Activated T-helper 17 cell treated with anti-CD3 and anti-CD28 coated beads, Interleukin-2, amount 50 U/mL, for 72 hours (primary cell): ENCODE measurements around the gene ZMYND8. TPM values are rescaled to one million over a fixed set of nuclear protein-coding genes. Genes with fewer than 3 reads are reported as not detected.

ENCODE experiments used
- ATAC-seq: fragments of 150-1000 bp; cut with Tn5 transposase; replicated peaks from 2 replicates; pipeline ENCODE4 v1.10.0; 2021; ENCODE audit warnings: mild to moderate bottlenecking, moderate library complexity
- H3K27ac Mint-ChIP-seq: one replicate; pipeline ENCODE4 v1.8.0; 2022; ENCODE audit warnings: mixed read lengths
- H3K27me3 Mint-ChIP-seq: one replicate; pipeline ENCODE4 v1.8.0; 2022; ENCODE audit warnings: mixed read lengths
- H3K36me3 Mint-ChIP-seq: one replicate; pipeline ENCODE4 v1.8.0; 2022; ENCODE audit warnings: low read depth, mild to moderate bottlenecking, mixed read lengths
- H3K4me1 Mint-ChIP-seq: one replicate; pipeline ENCODE4 v1.8.0; 2022; ENCODE audit warnings: mixed read lengths
- H3K4me3 Mint-ChIP-seq: one replicate; pipeline ENCODE4 v1.8.0; 2022; ENCODE audit warnings: mild to moderate bottlenecking, mixed read lengths
- H3K9me3 Mint-ChIP-seq: one replicate; pipeline ENCODE4 v1.8.0; 2022; ENCODE audit warnings: mixed read lengths
- total RNA-seq, 2 donors: library from RNA; stranded (reverse); gene quantifications; one replicate each; pipeline ENCODE4 v1.2.3, GENCODE V29; 2022

Gene ZMYND8
- total RNA-seq, 2 donors from 2014 or later, result 35.3 to 39.4 TPM

DNA sequence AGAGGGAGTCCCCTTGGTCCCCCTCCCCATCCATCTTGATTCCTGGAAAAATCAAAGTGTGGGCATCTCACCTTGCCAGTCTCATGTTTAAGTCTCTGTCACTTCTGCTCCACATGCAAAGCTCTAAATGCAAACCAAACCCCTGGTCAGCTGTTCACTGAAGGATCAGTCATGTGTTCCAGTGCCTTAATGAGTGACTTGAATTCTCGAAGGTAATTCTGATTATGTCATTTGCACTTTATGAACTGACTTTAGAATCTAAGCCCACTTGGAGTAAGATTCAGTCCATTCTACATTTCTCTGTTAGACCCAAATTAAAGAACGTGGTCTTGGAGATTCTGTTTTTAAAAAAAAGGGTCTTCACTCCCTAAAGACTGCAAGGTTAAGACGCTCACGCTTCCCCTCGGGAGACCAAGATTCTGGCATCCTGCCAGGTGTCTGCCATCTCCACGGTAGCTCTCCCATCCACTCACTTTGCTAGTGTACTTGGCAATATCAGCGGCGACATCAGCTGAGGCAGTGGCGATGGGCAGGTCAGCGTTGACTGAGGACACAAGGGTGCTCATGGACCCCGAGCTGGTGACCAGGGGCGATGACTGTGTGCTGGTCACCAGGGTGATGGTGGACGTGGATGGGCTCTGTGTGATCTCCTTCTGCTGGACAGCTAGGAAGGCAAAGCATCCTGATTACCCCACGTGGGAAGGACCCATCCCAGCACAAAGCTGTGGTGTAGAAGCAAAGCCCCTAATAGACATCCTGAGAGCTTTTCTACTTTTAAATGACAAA, 120.5 kb downstream of the ZMYND8 start:
- H3K27me3 Mint-ChIP-seq, result no peaks in the 10 kb centered on the region
- no peak for ATAC-seq
- H3K27ac Mint-ChIP-seq, result peak overlapping the region; percentile 68
- no peaks in the 10 kb centered on the region for H3K4me1 Mint-ChIP-seq
- peaks cover 85% of the 10 kb centered on the region for H3K36me3 Mint-ChIP-seq
- H3K9me3 Mint-ChIP-seq, result no peaks in the 10 kb centered on the region
- H3K4me3 Mint-ChIP-seq, result no peak overlapping the region

DNA sequence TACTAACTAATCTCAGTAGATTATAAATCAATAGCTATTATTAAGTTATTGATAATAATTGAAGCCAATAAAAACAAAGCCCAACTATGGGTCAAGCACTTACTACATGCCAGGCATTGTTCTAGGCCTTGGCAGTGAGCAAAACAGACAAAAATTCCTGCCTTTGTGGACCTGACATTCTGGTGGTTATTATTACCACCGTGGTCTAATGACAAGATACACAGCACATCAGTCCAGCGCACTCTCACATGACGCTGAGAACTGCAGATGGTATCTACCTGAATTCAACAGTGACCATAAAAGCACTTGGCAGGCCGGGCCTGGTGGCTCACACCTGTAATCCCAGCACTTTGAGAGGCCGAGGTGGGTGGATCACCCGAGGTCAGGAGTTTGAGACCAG, 121.4 kb downstream of the ZMYND8 start:
- H3K9me3 Mint-ChIP-seq, result no peaks in the 10 kb centered on the region
- no peak overlapping the region for H3K4me3 Mint-ChIP-seq
- ATAC-seq, result no peak
- no peak overlapping the region for H3K27ac Mint-ChIP-seq
- H3K36me3 Mint-ChIP-seq, result peaks cover 93% of the 10 kb centered on the region
- H3K27me3 Mint-ChIP-seq, result no peaks in the 10 kb centered on the region
- no peaks in the 10 kb centered on the region for H3K4me1 Mint-ChIP-seq

- ATAC-seq, result no peak
- Mint-ChIP-seq H3K27me3 (no peaks in the 10 kb centered on the region), H3K4me1 (no peaks in the 10 kb centered on the region), H3K27ac (no peak overlapping the region), H3K4me3 (no peak overlapping the region), H3K9me3 (no peaks in the 10 kb centered on the region), H3K36me3 (peaks cover 93% of the 10 kb centered on the region)
These were observed 122.9 kb downstream of the ZMYND8 start for GRCh38 chr20:47233333-47234188.

DNA sequence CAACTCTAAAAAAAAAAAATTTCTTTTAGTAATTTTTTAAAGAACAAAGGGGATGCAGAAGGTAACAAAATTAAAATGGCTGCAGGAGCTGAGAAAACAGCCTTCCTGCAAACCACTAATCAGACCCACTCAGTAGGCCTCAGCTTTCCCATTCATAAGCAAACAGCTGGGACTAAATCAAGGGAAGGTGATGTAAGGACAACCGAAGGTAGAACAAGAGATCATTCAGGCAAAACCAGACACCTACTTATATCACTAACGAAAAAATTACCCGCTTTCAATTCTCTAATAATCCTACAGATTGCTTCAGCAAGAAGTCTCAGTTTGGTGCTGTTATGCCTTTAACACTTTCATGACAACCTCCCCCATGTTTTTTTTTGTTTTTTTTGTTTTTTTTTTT, 124.0 kb downstream of the ZMYND8 start:
- no peak overlapping the region for H3K4me3 Mint-ChIP-seq
- H3K27me3 Mint-ChIP-seq, result no peaks in the 10 kb centered on the region
- H3K27ac Mint-ChIP-seq, result no peak overlapping the region
- no peak for ATAC-seq
- H3K36me3 Mint-ChIP-seq, result peaks cover 93% of the 10 kb centered on the region
- H3K9me3 Mint-ChIP-seq, result no peaks in the 10 kb centered on the region
- H3K4me1 Mint-ChIP-seq, result no peaks in the 10 kb centered on the region

DNA sequence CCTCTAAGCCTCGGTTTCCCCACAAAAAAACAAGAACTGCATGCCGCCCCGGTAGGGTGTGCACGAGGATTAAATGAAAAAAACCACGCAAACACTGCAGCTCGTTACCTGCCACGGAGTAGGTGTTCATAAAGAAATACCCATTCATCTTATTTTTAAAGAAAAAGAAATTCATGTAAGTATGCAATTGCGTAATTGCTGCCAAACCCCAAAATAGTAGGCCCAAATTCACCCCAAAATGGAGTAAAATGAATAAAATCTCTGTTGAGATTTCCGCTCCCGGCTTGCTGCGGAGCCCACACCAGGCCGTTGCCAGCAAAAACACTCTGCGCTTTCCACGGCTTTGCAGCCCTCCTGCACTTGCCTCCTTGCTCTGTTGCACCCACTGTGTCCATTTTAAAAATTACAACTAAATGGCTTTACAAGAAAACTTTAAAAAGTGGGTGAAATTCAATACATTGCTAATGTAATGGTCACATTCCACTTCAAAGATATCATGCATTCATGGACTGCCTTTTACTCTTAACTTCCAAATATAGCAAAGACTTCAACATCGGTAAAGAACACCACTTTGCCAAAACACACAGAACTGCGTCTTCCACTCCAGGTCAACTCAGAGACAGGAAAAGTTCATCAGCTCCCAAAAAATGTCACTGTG, 125.0 kb downstream of the ZMYND8 start:
- Mint-ChIP-seq H3K9me3 (no peaks in the 10 kb centered on the region), H3K4me3 (no peak overlapping the region), H3K27ac (peak overlapping the region; percentile 1), H3K27me3 (no peaks in the 10 kb centered on the region), H3K36me3 (peaks cover 93% of the 10 kb centered on the region), H3K4me1 (no peaks in the 10 kb centered on the region)
- no peak for ATAC-seq

DNA sequence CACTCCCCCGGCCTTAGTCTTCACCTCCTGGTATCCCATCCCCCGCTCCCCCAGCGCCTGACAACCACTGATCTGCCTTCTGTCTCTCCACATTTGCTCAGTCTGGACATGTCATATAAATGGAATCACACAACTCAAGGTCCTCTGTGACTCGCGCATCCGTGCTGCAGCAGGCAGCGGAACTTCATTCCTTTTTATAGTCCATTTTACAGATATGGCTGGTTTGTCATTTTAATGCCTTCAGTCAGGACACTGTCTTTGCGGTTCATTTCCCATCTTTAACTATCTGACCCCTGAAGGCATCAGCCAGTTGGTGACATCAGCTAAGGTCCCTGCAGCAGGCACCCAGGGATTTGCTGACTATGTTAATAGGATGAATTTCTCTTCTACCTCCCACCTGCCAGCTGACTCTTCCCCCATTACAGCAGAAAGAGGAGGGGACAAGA, 125.7 kb downstream of the ZMYND8 start:
- Mint-ChIP-seq H3K4me1 (no peaks in the 10 kb centered on the region), H3K4me3 (no peak overlapping the region), H3K27ac (peak overlapping the region; percentile 29), H3K27me3 (no peaks in the 10 kb centered on the region), H3K9me3 (no peaks in the 10 kb centered on the region), H3K36me3 (peaks cover 93% of the 10 kb centered on the region)
- ATAC-seq, result no peak

DNA sequence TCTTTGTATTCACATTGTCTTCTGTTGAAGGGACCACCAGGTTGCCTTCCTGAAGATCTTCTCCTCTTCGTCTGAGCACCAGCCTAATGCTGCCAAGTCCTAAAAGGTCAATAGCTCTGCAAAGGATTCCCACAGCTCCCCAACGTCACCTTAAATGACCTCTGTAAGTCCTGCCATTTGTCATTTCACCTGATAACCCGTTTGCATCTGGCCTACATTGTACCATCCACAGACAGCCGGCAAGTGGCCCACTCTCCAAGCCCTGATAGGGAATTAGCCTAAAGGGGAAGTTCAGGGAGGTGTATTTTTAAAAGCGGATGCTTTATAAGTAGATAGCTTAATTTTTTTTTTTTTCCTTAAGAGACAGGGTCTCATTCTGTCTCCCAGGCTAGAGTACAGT, 127.8 kb downstream of the ZMYND8 start:
- no peak for ATAC-seq
- Mint-ChIP-seq H3K4me3 (no peak overlapping the region), H3K36me3 (peaks cover 94% of the 10 kb centered on the region), H3K9me3 (no peaks in the 10 kb centered on the region), H3K27ac (no peak overlapping the region), H3K27me3 (no peaks in the 10 kb centered on the region), H3K4me1 (no peaks in the 10 kb centered on the region)

DNA sequence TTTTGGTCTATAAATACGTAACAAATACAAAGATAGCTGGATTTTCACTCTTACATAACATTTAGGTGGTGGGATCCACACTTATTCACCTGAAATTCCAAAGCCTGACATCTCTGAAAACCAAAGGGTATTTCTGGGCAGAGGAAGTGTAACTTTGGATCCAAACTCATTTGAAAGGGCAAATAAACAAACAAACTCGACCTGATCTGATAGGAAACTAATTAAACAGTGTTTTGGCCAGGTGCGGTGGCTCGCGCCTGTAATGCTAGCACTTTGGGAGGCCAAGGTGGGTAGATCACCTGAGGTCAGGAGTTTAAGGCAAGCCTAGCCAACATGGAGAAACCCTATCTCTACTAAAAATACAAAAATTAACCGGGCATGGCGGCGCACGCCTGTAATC, 128.9 kb downstream of the ZMYND8 start:
- no peaks in the 10 kb centered on the region for H3K9me3 Mint-ChIP-seq
- H3K27me3 Mint-ChIP-seq, result no peaks in the 10 kb centered on the region
- no peak overlapping the region for H3K27ac Mint-ChIP-seq
- ATAC-seq, result no peak
- H3K4me3 Mint-ChIP-seq, result no peak overlapping the region
- H3K36me3 Mint-ChIP-seq, result peaks cover 94% of the 10 kb centered on the region
- no peaks in the 10 kb centered on the region for H3K4me1 Mint-ChIP-seq

- H3K9me3 Mint-ChIP-seq, result no peaks in the 10 kb centered on the region
- no peaks in the 10 kb centered on the region for H3K4me1 Mint-ChIP-seq
- H3K36me3 Mint-ChIP-seq, result peaks cover 95% of the 10 kb centered on the region
- no peak overlapping the region for H3K4me3 Mint-ChIP-seq
- no peak overlapping the region for H3K27ac Mint-ChIP-seq
- H3K27me3 Mint-ChIP-seq, result no peaks in the 10 kb centered on the region
- no peak for ATAC-seq
These were observed 129.4 kb downstream of the ZMYND8 start for GRCh38 chr20:47227119-47227518.

- no peak overlapping the region for H3K27ac Mint-ChIP-seq
- H3K4me3 Mint-ChIP-seq, result no peak overlapping the region
- no peak for ATAC-seq
- no peaks in the 10 kb centered on the region for H3K27me3 Mint-ChIP-seq
- H3K9me3 Mint-ChIP-seq, result no peaks in the 10 kb centered on the region
- H3K4me1 Mint-ChIP-seq, result no peaks in the 10 kb centered on the region
- H3K36me3 Mint-ChIP-seq, result peaks cover 95% of the 10 kb centered on the region
These were observed 131.0 kb downstream of the ZMYND8 start for GRCh38 chr20:47225458-47225857.

DNA sequence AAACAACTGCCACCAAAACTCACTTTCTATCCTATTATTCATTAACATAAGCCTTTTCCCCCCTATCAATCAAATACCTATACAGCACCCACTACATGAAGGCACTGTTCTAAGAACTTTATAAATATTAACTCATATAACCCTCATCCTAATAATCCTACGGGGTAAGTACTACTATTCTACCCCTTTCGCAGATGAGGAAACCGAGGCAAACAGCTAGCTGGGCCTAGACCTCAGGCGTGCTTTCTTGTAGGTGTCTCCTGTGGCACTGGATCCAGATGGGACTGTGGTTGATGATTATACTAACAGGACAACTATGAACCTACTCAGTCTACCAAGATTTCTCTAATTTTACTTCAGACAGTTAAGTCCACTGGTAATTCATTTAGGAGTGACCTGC, 131.6 kb downstream of the ZMYND8 start:
- Mint-ChIP-seq H3K27me3 (no peaks in the 10 kb centered on the region), H3K36me3 (peaks cover 95% of the 10 kb centered on the region), H3K9me3 (no peaks in the 10 kb centered on the region), H3K4me3 (no peak overlapping the region), H3K4me1 (no peaks in the 10 kb centered on the region), H3K27ac (peak overlapping the region; percentile 55)
- ATAC-seq, result no peak

DNA sequence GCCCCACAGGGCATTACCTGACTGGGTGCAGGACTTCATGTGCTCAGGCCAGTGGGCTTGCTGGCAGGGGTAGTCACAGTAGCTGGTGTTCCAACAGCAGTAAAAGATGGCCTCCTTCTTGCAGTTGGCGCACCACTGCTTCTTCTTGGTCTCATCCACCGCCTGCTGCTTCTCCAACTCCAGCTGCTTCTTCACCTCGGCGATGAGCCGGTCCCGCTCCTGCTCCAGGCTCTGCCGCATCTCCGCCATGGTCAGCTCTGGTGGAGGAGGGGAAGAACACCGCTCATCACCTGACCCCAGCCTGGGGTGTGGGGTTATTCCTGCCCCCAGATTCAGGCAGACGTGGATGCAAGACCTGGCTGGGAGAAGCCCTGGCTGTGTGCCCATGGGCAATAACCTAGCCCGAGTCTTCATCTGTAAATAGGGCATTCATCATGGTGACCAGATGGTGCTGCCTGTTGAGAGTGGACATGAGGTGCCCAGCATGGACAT, 132.2 kb downstream of the ZMYND8 start:
- H3K36me3 Mint-ChIP-seq, result peaks cover 95% of the 10 kb centered on the region
- H3K9me3 Mint-ChIP-seq, result no peaks in the 10 kb centered on the region
- no peaks in the 10 kb centered on the region for H3K27me3 Mint-ChIP-seq
- no peak overlapping the region for H3K4me3 Mint-ChIP-seq
- peak overlapping the region; percentile 55 for H3K27ac Mint-ChIP-seq
- no peak for ATAC-seq
- no peaks in the 10 kb centered on the region for H3K4me1 Mint-ChIP-seq

DNA sequence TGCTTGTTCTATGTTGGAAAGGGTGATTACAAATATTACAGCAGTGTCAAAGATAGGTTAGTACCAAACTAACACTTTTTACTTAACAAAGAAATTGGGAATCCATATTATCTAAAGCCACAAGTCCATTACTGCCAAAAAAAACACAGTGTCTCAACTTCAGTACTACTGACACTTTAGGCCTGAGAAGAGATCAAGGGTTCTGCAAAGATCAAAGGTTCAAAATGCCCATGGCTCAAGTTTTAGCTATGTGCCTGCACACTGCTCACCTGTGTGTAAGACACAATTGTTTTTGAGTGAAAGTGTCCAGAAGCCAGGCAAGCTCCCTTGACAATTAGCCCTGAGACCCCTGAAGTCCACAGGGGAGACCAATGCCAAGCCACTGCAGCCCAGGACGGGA, 132.6 kb downstream of the ZMYND8 start:
- no peaks in the 10 kb centered on the region for H3K27me3 Mint-ChIP-seq
- no peaks in the 10 kb centered on the region for H3K4me1 Mint-ChIP-seq
- H3K4me3 Mint-ChIP-seq, result no peak overlapping the region
- no peaks in the 10 kb centered on the region for H3K9me3 Mint-ChIP-seq
- ATAC-seq, result no peak
- no peak overlapping the region for H3K27ac Mint-ChIP-seq
- H3K36me3 Mint-ChIP-seq, result peaks cover 93% of the 10 kb centered on the region

GRCh38 chr20:47222468-47223119, 133.9 kb downstream of the ZMYND8 start:
- no peaks in the 10 kb centered on the region for H3K9me3 Mint-ChIP-seq
- no peak overlapping the region for H3K27ac Mint-ChIP-seq
- peaks cover 92% of the 10 kb centered on the region for H3K36me3 Mint-ChIP-seq

More at GRCh38 chr20:47222468-47223119, 133.9 kb downstream of the ZMYND8 start:
- Mint-ChIP-seq H3K27me3 (no peaks in the 10 kb centered on the region), H3K4me1 (no peaks in the 10 kb centered on the region), H3K4me3 (no peak overlapping the region)
- no peak for ATAC-seq
